Panc1 (cell line): ENCODE data around the gene JHY. TPM values are rescaled to one million over a fixed set of nuclear protein-coding genes. Genes with fewer than 3 reads are reported as not detected.

Experiments used
- ATAC-seq: fragments of 200-7000 bp; cut with Tn5 transposase; 2 replicates; pipeline ENCODE4 v1.9.1; 2020; ENCODE audit warnings: mild to moderate bottlenecking, moderate library complexity
- BruUV-seq: library from RNA; stranded (reverse); fragments of 400-500 nt; replicated peaks from 2 replicates; lab custom pipeline; 2021; lab: Mats Ljungman, UMichigan
- CTCF ChIA-PET: fragments of 300-600 bp; sonication (Branson Sonifier 250); formaldehyde crosslinking; loops from one replicate; lab custom pipeline; 2022; ENCODE audit warnings: antibody characterized with exemption; lab: Charles Lee
- POLR2A ChIA-PET: fragments of 300-600 bp; sonication (Branson Sonifier 250); formaldehyde crosslinking; loops from one replicate; lab custom pipeline; 2022; ENCODE audit warnings: antibody characterized with exemption; lab: Charles Lee
- DNase-seq: peaks from one replicate; pipeline ENCODE4 v3.0.0-alpha.2; 2010; ENCODE audit warnings: low read depth, low spot score
- H3K27ac ChIP-seq: 2 replicates; pipeline ENCODE4 v1.5.1; 2011; ENCODE audit warnings: mild to moderate bottlenecking, low read length, inconsistent platforms
- H3K27me3 ChIP-seq: fragments of 200-500 bp; sonication (Bioruptor generic); 2 replicates; pipeline ENCODE4 v1.6.0; 2014; ENCODE audit warnings: low read length, inconsistent platforms; ENCODE audit not compliant: control insufficient read depth, insufficient read depth
- H3K36me3 ChIP-seq: fragments of 200-500 bp; sonication (Bioruptor generic); 2 replicates; pipeline ENCODE4 v1.5.1; 2014; ENCODE audit warnings: inconsistent platforms, mild to moderate bottlenecking, low read length, moderate library complexity; ENCODE audit not compliant: control insufficient read depth, insufficient read depth
- H3K4me1 ChIP-seq: 2 replicates; pipeline ENCODE4 v1.5.1; 2011; ENCODE audit warnings: inconsistent platforms, mild to moderate bottlenecking, low read length, moderate library complexity; ENCODE audit not compliant: control insufficient read depth, insufficient read depth
- H3K4me3 ChIP-seq, 2 experiments: 2 replicates each; pipeline ENCODE4 v1.5.1; 2011 to 2012; ENCODE audit warnings: low read depth in 2 of 2, low read length in 2 of 2, mild to moderate bottlenecking in 2 of 2, inconsistent platforms in 1 of 2, moderate library complexity in 1 of 2
- H3K9me3 ChIP-seq: fragments of 200-500 bp; sonication (Bioruptor generic); 2 replicates; pipeline ENCODE4 v1.5.1; 2014; ENCODE audit warnings: low read depth, mild to moderate bottlenecking, inconsistent platforms, low read length, moderate library complexity; ENCODE audit not compliant: control insufficient read depth, insufficient read depth
- POLR2AphosphoS5 ChIP-seq: IDR thresholded peaks from 2 replicates; pipeline ENCODE4 v1.6.1; 2012; ENCODE audit warnings: mild to moderate bottlenecking, low read depth, low read length, moderate library complexity
- REST ChIP-seq, 2 experiments: IDR thresholded peaks; 2 replicates each; pipeline ENCODE4 v1.6.1; 2011 to 2012; ENCODE audit warnings: low read depth in 2 of 2, control low read depth in 1 of 2, low read length in 1 of 2, mild to moderate bottlenecking in 1 of 2, moderate library complexity in 1 of 2; ENCODE audit not compliant: insufficient read depth in 1 of 2
- SIN3A ChIP-seq: IDR thresholded peaks from 2 replicates; pipeline ENCODE4 v1.6.1; 2012; ENCODE audit warnings: low read depth, mild to moderate bottlenecking, low read length, moderate library complexity, borderline replicate concordance; ENCODE audit not compliant: insufficient read depth
- TCF7L2 ChIP-seq: IDR thresholded peaks from 2 replicates; pipeline ENCODE4 v1.6.1; 2011; ENCODE audit warnings: mild to moderate bottlenecking, low read depth, low read length, inconsistent platforms
- in situ Hi-C: cut with HindIII; loops from 2 replicates; pipeline ENCODE4 v1.10.0; 2016; ENCODE audit warnings: low sequenced_read_pairs, low pct_unique_long_range_greater_than_20kb
- intact Hi-C: fragments of 100-400 bp; cut with micrococcal nuclease; formaldehyde crosslinking; loops from one replicate; pipeline ENCODE4 v1.10.0; 2022; ENCODE audit not compliant: unreplicated experiment
- total RNA-seq: library from RNA; stranded (reverse); gene quantifications from one replicate; pipeline ENCODE4 v1.2.1, GENCODE V29; 2021; ENCODE audit not compliant: unreplicated experiment
- TF ChIP-seq, protein P1 (sequence below): fragments of 450-650 bp; IDR thresholded peaks from 2 replicates; pipeline ENCODE4 v1.5.1; 2017; ENCODE audit warnings: mild to moderate bottlenecking

The JHY gene
- total RNA-seq, 1 experiment from 2014 or later = 10.1 TPM

DNA sequence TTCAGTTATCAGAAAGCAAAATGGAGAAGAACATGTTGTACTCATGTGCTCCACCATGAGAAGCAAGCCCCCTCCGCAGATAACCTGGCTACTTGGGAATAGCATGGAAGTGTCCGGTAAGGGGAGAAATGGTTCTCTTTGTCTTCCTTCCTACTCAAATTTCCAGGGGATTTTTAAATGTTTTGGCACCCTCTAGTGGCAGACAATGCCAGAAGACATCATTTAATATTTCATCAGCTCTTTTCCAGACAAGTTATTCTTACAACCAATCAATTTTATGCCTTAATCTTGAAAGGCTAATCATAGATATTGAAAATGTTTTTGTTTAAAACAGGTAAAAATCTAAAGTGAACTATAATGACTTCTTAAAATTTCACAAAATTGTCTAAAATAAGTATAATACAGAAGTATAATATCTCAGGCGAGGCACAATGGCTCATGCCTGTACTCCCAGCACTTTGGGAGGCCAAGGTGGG, 28.6 kb upstream of the JHY start:
- ATAC-seq = peak; percentile 35
- in situ Hi-C loops = no loop called here
- Histone ChIP-seq H3K4me1 (peaks cover 24% of the 10 kb centered on the region), H3K27ac (no peak overlapping the region; the same call in 1 of the 2 replicates), H3K27me3 (no peaks in the 10 kb centered on the region), H3K9me3 (no peaks in the 10 kb centered on the region), H3K4me3 (no peak overlapping the region), H3K36me3 (no peaks in the 10 kb centered on the region)
- TF ChIP-seq, protein P1, sequence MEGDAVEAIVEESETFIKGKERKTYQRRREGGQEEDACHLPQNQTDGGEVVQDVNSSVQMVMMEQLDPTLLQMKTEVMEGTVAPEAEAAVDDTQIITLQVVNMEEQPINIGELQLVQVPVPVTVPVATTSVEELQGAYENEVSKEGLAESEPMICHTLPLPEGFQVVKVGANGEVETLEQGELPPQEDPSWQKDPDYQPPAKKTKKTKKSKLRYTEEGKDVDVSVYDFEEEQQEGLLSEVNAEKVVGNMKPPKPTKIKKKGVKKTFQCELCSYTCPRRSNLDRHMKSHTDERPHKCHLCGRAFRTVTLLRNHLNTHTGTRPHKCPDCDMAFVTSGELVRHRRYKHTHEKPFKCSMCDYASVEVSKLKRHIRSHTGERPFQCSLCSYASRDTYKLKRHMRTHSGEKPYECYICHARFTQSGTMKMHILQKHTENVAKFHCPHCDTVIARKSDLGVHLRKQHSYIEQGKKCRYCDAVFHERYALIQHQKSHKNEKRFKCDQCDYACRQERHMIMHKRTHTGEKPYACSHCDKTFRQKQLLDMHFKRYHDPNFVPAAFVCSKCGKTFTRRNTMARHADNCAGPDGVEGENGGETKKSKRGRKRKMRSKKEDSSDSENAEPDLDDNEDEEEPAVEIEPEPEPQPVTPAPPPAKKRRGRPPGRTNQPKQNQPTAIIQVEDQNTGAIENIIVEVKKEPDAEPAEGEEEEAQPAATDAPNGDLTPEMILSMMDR = peak; percentile 86
- no peak for TF ChIP-seq REST (IDR thresholded peaks at IDR 0.05; ENCODE audit: insufficient read depth in 1 of 2, low read depth in 2 of 2, low read length in 1 of 2)
- intact Hi-C loops = loop anchor here (1.0 to 2.0 kb wide), 3 partner anchors 73 to 225 kb away; no protein-coding TSS in a partner anchor
- POLR2A ChIA-PET = no interaction called here
- peak; percentile 73 for DNase-seq
- no TSS peak for BruUV-seq
- CTCF ChIA-PET = interaction anchor here (0.6 to 2.3 kb wide), 9 partner anchors 13 to 225 kb away, joined by 3 to 12 read pairs (median 4); no protein-coding TSS in a partner anchor

GRCh38 chr11:122861631-122862030, 20.9 kb upstream of the JHY start:
- no TSS peak for BruUV-seq
- intact Hi-C loops = loop anchor here (10.0 kb wide), 1 partner anchor 193 kb away; no protein-coding TSS in a partner anchor
- ATAC-seq (no peak), DNase-seq (no peak)
- Histone ChIP-seq H3K27me3 (no peaks in the 10 kb centered on the region), H3K36me3 (no peaks in the 10 kb centered on the region), H3K9me3 (no peaks in the 10 kb centered on the region), H3K4me3 (no peak overlapping the region), H3K4me1 (peaks cover 11% of the 10 kb centered on the region; the same call in 1 of the 2 replicates), H3K27ac (no peak overlapping the region)
- CTCF ChIA-PET = no interaction called here
- TF ChIP-seq TCF7L2 (no peak), SIN3A (no peak), POLR2AphosphoS5 (no peak), REST (IDR thresholded peaks at IDR 0.05; ENCODE audit: insufficient read depth in 1 of 2, low read depth in 2 of 2, low read length in 1 of 2) (no peak)
- TF ChIP-seq, protein P1 = no peak
- in situ Hi-C loops = no loop called here
- POLR2A ChIA-PET = no interaction called here
